Mesenchymal stem cell (in vitro differentiated cells and primary cell): ENCODE measurements around the gene NECAP2.
"Not testable (repeated sequence)": the region's sequence is repeated elsewhere in the genome, so short reads cannot be mapped to it uniquely, and the experiment has no call there.

Experiments
- DNase-seq: peaks from one replicate; pipeline ENCODE4 v3.0.0-alpha.2; 2013
- H2AFZ ChIP-seq: one replicate; pipeline ENCODE4 v1.6.1; 2013; ENCODE audit warnings: low read depth, mild to moderate bottlenecking, control low read depth, inconsistent platforms, low read length, moderate library complexity
- H2AK5ac ChIP-seq: 2 replicates; pipeline ENCODE4 v1.6.1; 2013; ENCODE audit warnings: low read length, moderate library complexity, mild to moderate bottlenecking, inconsistent platforms; ENCODE audit not compliant: severe bottlenecking
- H2BK120ac ChIP-seq: one replicate; pipeline ENCODE4 v1.6.1; 2013; ENCODE audit warnings: low read depth, mild to moderate bottlenecking, inconsistent platforms, low read length, moderate library complexity
- H2BK12ac ChIP-seq, 2 experiments: one replicate each; pipeline ENCODE4 v1.6.1; 2013; ENCODE audit warnings: inconsistent platforms in 2 of 2, low read length in 2 of 2, mild to moderate bottlenecking in 2 of 2, moderate library complexity in 2 of 2, control low read depth in 1 of 2
- H2BK15ac ChIP-seq: one replicate; pipeline ENCODE4 v1.6.1; 2013; ENCODE audit warnings: mild to moderate bottlenecking, low read depth, inconsistent platforms; ENCODE audit not compliant: poor library complexity, severe bottlenecking
- H2BK5ac ChIP-seq: 2 replicates; pipeline ENCODE4 v1.6.1; 2013; ENCODE audit warnings: low read depth, mild to moderate bottlenecking, low read length, control low read depth, inconsistent platforms; ENCODE audit not compliant: poor library complexity, severe bottlenecking
- H3K14ac ChIP-seq, 2 experiments: one replicate each; pipeline ENCODE4 v1.6.1; 2013; ENCODE audit warnings: inconsistent platforms in 2 of 2, low read length in 2 of 2, control low read depth in 1 of 2, mild to moderate bottlenecking in 1 of 2, moderate library complexity in 1 of 2
- H3K18ac ChIP-seq, 2 experiments: one replicate each; pipeline ENCODE4 v1.6.1; 2013; ENCODE audit warnings: inconsistent platforms in 2 of 2, low read length in 2 of 2, control low read depth in 1 of 2, low read depth in 1 of 2, mild to moderate bottlenecking in 1 of 2
- H3K23ac ChIP-seq, 2 experiments: one replicate each; pipeline ENCODE4 v1.6.1; 2013; ENCODE audit warnings: inconsistent platforms in 2 of 2, low read length in 2 of 2, mild to moderate bottlenecking in 2 of 2, moderate library complexity in 2 of 2, control low read depth in 1 of 2
- H3K27ac ChIP-seq: 2 replicates; pipeline ENCODE4 v1.5.1; 2013; ENCODE audit warnings: mild to moderate bottlenecking, moderate library complexity, low read length, control low read depth, inconsistent platforms; ENCODE audit not compliant: poor library complexity, severe bottlenecking
- H3K27me3 ChIP-seq, 2 experiments: 2 replicates each; pipeline versions ENCODE4 v1.6.1 to v1.7.0; 2013; ENCODE audit warnings: low read length in 2 of 2, mild to moderate bottlenecking in 2 of 2, moderate library complexity in 2 of 2, control low read depth in 1 of 2, inconsistent platforms in 1 of 2; ENCODE audit not compliant: control insufficient read depth in 1 of 2, insufficient read depth in 1 of 2
- H3K36me3 ChIP-seq, 2 experiments: 2 replicates each; pipeline versions ENCODE4 v1.6.1 to v1.7.0; 2013; ENCODE audit warnings: low read length in 2 of 2, control low read depth in 1 of 2, inconsistent platforms in 1 of 2, low read depth in 1 of 2, mild to moderate bottlenecking in 1 of 2; ENCODE audit not compliant: insufficient read depth in 2 of 2, control insufficient read depth in 1 of 2
- H3K4ac ChIP-seq, 2 experiments: one replicate each; pipeline ENCODE4 v1.6.1; 2013; ENCODE audit warnings: inconsistent platforms in 2 of 2, low read length in 2 of 2, mild to moderate bottlenecking in 2 of 2, moderate library complexity in 2 of 2, control low read depth in 1 of 2, low read depth in 1 of 2
- H3K4me1 ChIP-seq: 2 replicates; pipeline ENCODE4 v1.6.1; 2013; ENCODE audit warnings: low read depth, low read length, control low read depth; ENCODE audit not compliant: control insufficient read depth, insufficient read depth
- H3K4me2 ChIP-seq: 2 replicates; pipeline ENCODE4 v1.6.1; 2013; ENCODE audit warnings: low read length, mild to moderate bottlenecking, inconsistent platforms; ENCODE audit not compliant: poor library complexity, severe bottlenecking
- H3K4me3 ChIP-seq, 2 experiments: 2 replicates each; pipeline versions ENCODE4 v1.5.1 to v1.7.0; 2013; ENCODE audit warnings: low read length in 2 of 2, mild to moderate bottlenecking in 2 of 2, control low read depth in 1 of 2, low read depth in 1 of 2; ENCODE audit not compliant: insufficient read depth in 1 of 2
- H3K79me1 ChIP-seq: replicated peaks from 2 replicates; pipeline ENCODE4 v1.6.1; 2013; ENCODE audit warnings: mild to moderate bottlenecking, control low read depth, low read length, inconsistent platforms; ENCODE audit not compliant: poor library complexity, severe bottlenecking
- H3K9ac ChIP-seq: 2 replicates; pipeline ENCODE4 v1.7.0; 2013; ENCODE audit warnings: mild to moderate bottlenecking, low read length, moderate library complexity
- H3K9me3 ChIP-seq: 2 replicates; pipeline ENCODE4 v1.7.0; 2013; ENCODE audit warnings: mild to moderate bottlenecking, low read length; ENCODE audit not compliant: control insufficient read depth
- H4K8ac ChIP-seq: one replicate; pipeline ENCODE4 v1.6.1; 2013; ENCODE audit warnings: inconsistent platforms, mild to moderate bottlenecking, low read length, moderate library complexity
- H4K91ac ChIP-seq: one replicate; pipeline ENCODE4 v1.6.1; 2013; ENCODE audit warnings: mild to moderate bottlenecking, low read length, inconsistent platforms
- WGBS: methylation state at CpG from one replicate; pipeline ENCODE4 v1.1.7; 2013; ENCODE audit warnings: mixed read lengths; 5-methylcytosine and 5-hydroxymethylcytosine counted together

The NECAP2 gene

GRCh38 chr1:16449666-16450065, 9.1 kb downstream of the NECAP2 start:
- H3K9ac ChIP-seq: no peak overlapping the region
- H3K4me3 ChIP-seq: no peak overlapping the region
- H2AFZ ChIP-seq: no peak overlapping the region
- peaks cover 42% of the 10 kb centered on the region for H3K79me1 ChIP-seq
- H4K8ac ChIP-seq: no peak overlapping the region
- peaks cover 3% of the 10 kb centered on the region for H3K4me1 ChIP-seq
- H2BK120ac ChIP-seq: no peak overlapping the region
- no peak overlapping the region for H3K27ac ChIP-seq
- H3K14ac ChIP-seq: no peak overlapping the region
- H3K4me2 ChIP-seq: no peak overlapping the region
- H3K36me3 ChIP-seq: peaks cover 77 to 85% of the 10 kb centered on the region in 2 experiments
- H3K4ac ChIP-seq: no peak overlapping the region
- no peak overlapping the region for H2AK5ac ChIP-seq
- H2BK12ac ChIP-seq: no peak overlapping the region
- H2BK5ac ChIP-seq: no peak overlapping the region
- H2BK15ac ChIP-seq: no peak overlapping the region
- no peak for DNase-seq
- WGBS: 91% methylated on average over 4 of the region's 5 CpGs
- H3K9me3 ChIP-seq: no peaks in the 10 kb centered on the region
- H3K27me3 ChIP-seq: no peaks in the 10 kb centered on the region
- H3K23ac ChIP-seq: no peak overlapping the region
- no peak overlapping the region for H3K18ac ChIP-seq
- no peak overlapping the region for H4K91ac ChIP-seq

GRCh38 chr1:16450863-16451481, 10.4 kb downstream of the NECAP2 start:
- 76% methylated on average over 5 of the region's 6 CpGs for WGBS

GRCh38 chr1:16451841-16452528, 11.5 kb downstream of the NECAP2 start:
- peaks cover 47% of the 10 kb centered on the region for H3K79me1 ChIP-seq
- no peak overlapping the region for H2BK12ac ChIP-seq
- H3K14ac ChIP-seq: no peak overlapping the region
- no peak overlapping the region for H2BK15ac ChIP-seq
- H3K9ac ChIP-seq: no peak overlapping the region
- no peak overlapping the region for H3K4me2 ChIP-seq
- H3K27me3 ChIP-seq: no peaks in the 10 kb centered on the region
- no peak overlapping the region for H3K18ac ChIP-seq
- no peak overlapping the region for H2BK5ac ChIP-seq
- no peak overlapping the region for H3K23ac ChIP-seq
- DNase-seq: no peak
- H3K4ac ChIP-seq: no peak overlapping the region
- H3K4me3 ChIP-seq: no peak overlapping the region
- WGBS: 90% methylated on average over 13 of the region's 13 CpGs
- no peak overlapping the region for H2BK120ac ChIP-seq
- H4K8ac ChIP-seq: no peak overlapping the region
- H2AK5ac ChIP-seq: no peak overlapping the region
- H3K4me1 ChIP-seq: peaks cover 3% of the 10 kb centered on the region
- no peak overlapping the region for H4K91ac ChIP-seq
- H3K36me3 ChIP-seq: peaks cover 78 to 91% of the 10 kb centered on the region in 2 experiments
- no peak overlapping the region for H3K27ac ChIP-seq
- H3K9me3 ChIP-seq: no peaks in the 10 kb centered on the region
- H2AFZ ChIP-seq: no peak overlapping the region

More at GRCh38 chr1:16450863-16451481, 10.4 kb downstream of the NECAP2 start:
- Histone ChIP-seq H3K27me3 (no peaks in the 10 kb centered on the region), H3K9me3 (no peaks in the 10 kb centered on the region), H2AK5ac (no peak overlapping the region), H2AFZ (no peak overlapping the region), H3K27ac (no peak overlapping the region), H2BK15ac (no peak overlapping the region), H3K9ac (no peak overlapping the region), H3K4me1 (peaks cover 3% of the 10 kb centered on the region), H4K91ac (no peak overlapping the region), H2BK120ac (no peak overlapping the region), H3K4me2 (no peak overlapping the region), H2BK5ac (no peak overlapping the region), H3K18ac (no peak overlapping the region), H3K14ac (no peak overlapping the region), H2BK12ac (no peak overlapping the region), H3K36me3 (peaks cover 75 to 89% of the 10 kb centered on the region in 2 experiments), H3K23ac (no peak overlapping the region), H3K4me3 (no peak overlapping the region), H4K8ac (no peak overlapping the region), H3K4ac (no peak overlapping the region), H3K79me1 (peaks cover 45% of the 10 kb centered on the region)
- DNase-seq: no peak

- H3K27me3 ChIP-seq, H2BK5ac ChIP-seq, H3K9me3 ChIP-seq, H2AK5ac ChIP-seq, DNase-seq, H3K4me2 ChIP-seq, H3K27ac ChIP-seq, H3K4me3 ChIP-seq, H3K18ac ChIP-seq, H3K23ac ChIP-seq, H4K8ac ChIP-seq, H2BK12ac ChIP-seq, H2BK120ac ChIP-seq, H3K4me1 ChIP-seq, H3K14ac ChIP-seq, H3K4ac ChIP-seq, H2BK15ac ChIP-seq, H4K91ac ChIP-seq, H3K9ac ChIP-seq, H2AFZ ChIP-seq: not testable (repeated sequence)
- WGBS: 100% methylated on average over 3 of the region's 3 CpGs
- peaks cover 42% of the 10 kb centered on the region for H3K79me1 ChIP-seq
- peaks cover 73 to 91% of the 10 kb centered on the region in 2 experiments for H3K36me3 ChIP-seq
These were observed 14.4 kb downstream of the NECAP2 start for GRCh38 chr1:16454909-16455308.
